NCI-H1105 treated with DMSO at 0.1 percent for 48 hours (cell line): Measurements from ENCODE around the gene MGLL.
"Not testable (repeated sequence)": the region's sequence is repeated elsewhere in the genome, so short reads cannot be mapped to it uniquely, and the experiment has no call there.

Experiments
- DNase-seq: peaks from one replicate; lab custom pipeline; 2025; lab: John Stamatoyannopoulos, UW

The MGLL gene

GRCh38 chr3:127708837-127709236, 113.5 kb downstream of the MGLL start:
- no peak for DNase-seq

GRCh38 chr3:127707851-127708411, 114.4 kb downstream of the MGLL start:
- no peak for DNase-seq

GRCh38 chr3:127706785-127707351, 115.4 kb downstream of the MGLL start:
- DNase-seq: no peak

GRCh38 chr3:127706312-127706711, 116.0 kb downstream of the MGLL start:
- no peak for DNase-seq

GRCh38 chr3:127704840-127705239, 117.5 kb downstream of the MGLL start:
- not testable (repeated sequence) for DNase-seq

- DNase-seq: no peak
Measured at GRCh38 chr3:127702151-127702578, 120.2 kb downstream of the MGLL start.

- no peak for DNase-seq
Measured at GRCh38 chr3:127701280-127701911, 120.9 kb downstream of the MGLL start.

GRCh38 chr3:127700406-127700805, 121.9 kb downstream of the MGLL start:
- DNase-seq: no peak

GRCh38 chr3:127699416-127700300, 122.7 kb downstream of the MGLL start:
- DNase-seq: no peak

- DNase-seq: no peak
Measured at GRCh38 chr3:127698691-127699415, 123.5 kb downstream of the MGLL start.

GRCh38 chr3:127698286-127698685, 124.0 kb downstream of the MGLL start:
- DNase-seq: no peak

GRCh38 chr3:127697551-127698240, 124.6 kb downstream of the MGLL start:
- DNase-seq: peak; percentile 97

GRCh38 chr3:127694467-127695215, 127.7 kb downstream of the MGLL start:
- peak; percentile 67 for DNase-seq

GRCh38 chr3:127693336-127693843, 128.9 kb downstream of the MGLL start:
- no peak for DNase-seq

GRCh38 chr3:127692501-127693335, 129.6 kb downstream of the MGLL start:
- DNase-seq: no peak

GRCh38 chr3:127691974-127692373, 130.3 kb downstream of the MGLL start:
- DNase-seq: no peak

- no peak for DNase-seq
Measured at GRCh38 chr3:127691489-127691888, 130.8 kb downstream of the MGLL start.

- DNase-seq: no peak
Measured at GRCh38 chr3:127690823-127691452, 131.4 kb downstream of the MGLL start.

GRCh38 chr3:127690106-127690505, 132.2 kb downstream of the MGLL start:
- DNase-seq: no peak
